ENCODE data around the gene WWOX. TPM values are rescaled to one million over a fixed set of nuclear protein-coding genes. Genes with fewer than 3 reads are reported as not detected.

WWOX gene
- total and polyA plus RNA-seq, 2 donors (not counting 1 experiment from before 2014, with no cell fraction given), result 10.5 to 42.3 TPM

- 93% methylated on average over 7 of the region's 8 CpGs for WGBS (ENCODE audit: insufficient coverage)
- Mint-ChIP-seq H3K27me3 (peaks cover 5% of the 10 kb centered on the region), H3K4me3 (no peak overlapping the region), H3K27ac (no peak overlapping the region), H3K4me1 (peaks cover 17% of the 10 kb centered on the region), H3K9me3 (ENCODE audit: insufficient read depth) (no peaks in the 10 kb centered on the region)
- DNase-seq (no peak), ATAC-seq (ENCODE audit: low read depth) (no peak)
- Histone ChIP-seq H3K9me3 (ENCODE audit: control extremely low read depth in 1 of 3, control insufficient read depth in 2 of 3, insufficient read depth in 1 of 3, low read length in 2 of 3) (no peaks in the 10 kb centered on the region), H3K4me2 (replicated peaks; ENCODE audit: low read depth, low read length, poor library complexity, severe bottlenecking) (no peak overlapping the region), H3K4me3 (ENCODE audit: control extremely low read depth in 1 of 5, extremely low read depth in 1 of 5, insufficient read depth in 1 of 5, low read depth in 2 of 5, low read length in 4 of 5) (no peak overlapping the region), H3K27ac (ENCODE audit: low read length in 2 of 2) (no peak overlapping the region), H3K79me2 (ENCODE audit: control insufficient read depth, insufficient read depth, low read length) (peaks cover 8% of the 10 kb centered on the region), H4K20me1 (ENCODE audit: control insufficient read depth, insufficient read depth, low read length, poor library complexity, severe bottlenecking) (peaks cover 26% of the 10 kb centered on the region), H3K27me3 (replicated peaks in 1 of 4; ENCODE audit: control extremely low read depth in 1 of 4, control insufficient read depth in 3 of 4, insufficient read depth in 4 of 4, low read length in 3 of 4) (no peaks in the 10 kb centered on the region), H3K4me1 (ENCODE audit: control insufficient read depth in 2 of 2, insufficient read depth in 2 of 2, low read length in 2 of 2) (peaks cover 10 to 19% of the 10 kb centered on the region in 2 donors), H3K36me3 (replicated peaks in 1 of 2; ENCODE audit: control extremely low read depth in 1 of 2, control insufficient read depth in 1 of 2, extremely low read depth in 1 of 2, insufficient read depth in 2 of 2, low read length in 1 of 2) (no peaks in the 10 kb centered on the region), H3K9ac (ENCODE audit: low read length) (no peak overlapping the region), H2AFZ (ENCODE audit: insufficient read depth, low read depth, low read length, poor library complexity, severe bottlenecking) (no peak overlapping the region)
- TF ChIP-seq EZH2 (IDR thresholded peaks at IDR 0.05; ENCODE audit: borderline replicate concordance, insufficient read depth, low read depth, low read length, poor library complexity, severe bottlenecking) (no peak), CTCF (IDR thresholded peaks at IDR 0.05) (no peak)
- ChIA-PET POLR2A (no interaction called here), CTCF (interaction anchor here (1.0 kb wide), 1 partner anchor 24 kb away, joined by 3 read pairs; no protein-coding TSS in a partner anchor)
- intact Hi-C loops (cut with micrococcal nuclease), result loop anchor here (10.0 kb wide), 1 partner anchor 832 kb away; the partner anchor contains the start of gene MAF
These were observed 673.8 kb downstream of the WWOX start for GRCh38 chr16:78773291-78773702.

- TF ChIP-seq CTCF (IDR thresholded peaks at IDR 0.05) (no peak), EZH2 (IDR thresholded peaks at IDR 0.05; ENCODE audit: borderline replicate concordance, insufficient read depth, low read depth, low read length, poor library complexity, severe bottlenecking) (no peak)
- peaks cover 8% of the 10 kb centered on the region for H3K79me2 ChIP-seq (ENCODE audit: control insufficient read depth, insufficient read depth, low read length)
- Mint-ChIP-seq H3K4me3 (no peak overlapping the region), H3K27ac (no peak overlapping the region), H3K4me1 (peaks cover 18% of the 10 kb centered on the region), H3K9me3 (ENCODE audit: insufficient read depth) (no peaks in the 10 kb centered on the region), H3K27me3 (peaks cover 5% of the 10 kb centered on the region)
- ATAC-seq (ENCODE audit: low read depth), result no peak
- no peaks in the 10 kb centered on the region for H3K9me3 ChIP-seq (ENCODE audit: control extremely low read depth in 1 of 3, control insufficient read depth in 2 of 3, insufficient read depth in 1 of 3, low read length in 2 of 3)
- H3K4me2 ChIP-seq (replicated peaks; ENCODE audit: low read depth, low read length, poor library complexity, severe bottlenecking), result no peak overlapping the region
- WGBS (ENCODE audit: insufficient coverage), result 85% methylated on average over 3 of the region's 4 CpGs
- peaks cover 26% of the 10 kb centered on the region for H4K20me1 ChIP-seq (ENCODE audit: control insufficient read depth, insufficient read depth, low read length, poor library complexity, severe bottlenecking)
- intact Hi-C loops (cut with micrococcal nuclease), result loop anchor here (10.0 kb wide), 1 partner anchor 831 kb away; the partner anchor contains the start of gene MAF
- no peaks in the 10 kb centered on the region for H3K27me3 ChIP-seq (replicated peaks in 1 of 4; ENCODE audit: control extremely low read depth in 1 of 4, control insufficient read depth in 3 of 4, insufficient read depth in 4 of 4, low read length in 3 of 4)
- H3K4me3 ChIP-seq (ENCODE audit: control extremely low read depth in 1 of 5, extremely low read depth in 1 of 5, insufficient read depth in 1 of 5, low read depth in 2 of 5, low read length in 4 of 5), result no peak overlapping the region
- H2AFZ ChIP-seq (ENCODE audit: insufficient read depth, low read depth, low read length, poor library complexity, severe bottlenecking), result no peak overlapping the region
- DNase-seq, result no peak
- ChIA-PET CTCF (no interaction called here), POLR2A (no interaction called here)
- H3K27ac ChIP-seq (ENCODE audit: low read length in 2 of 2), result no peak overlapping the region
- H3K9ac ChIP-seq (ENCODE audit: low read length), result no peak overlapping the region
- peaks cover 10 to 18% of the 10 kb centered on the region in 2 donors for H3K4me1 ChIP-seq (ENCODE audit: control insufficient read depth in 2 of 2, insufficient read depth in 2 of 2, low read length in 2 of 2)
- H3K36me3 ChIP-seq (replicated peaks in 1 of 2; ENCODE audit: control extremely low read depth in 1 of 2, control insufficient read depth in 1 of 2, extremely low read depth in 1 of 2, insufficient read depth in 2 of 2, low read length in 1 of 2), result no peaks in the 10 kb centered on the region
These were observed 674.3 kb downstream of the WWOX start for GRCh38 chr16:78773706-78774105.
